NCI-H69 (cell line): ENCODE measurements around the gene OSBPL8.
"Not testable (repeated sequence)": the region's sequence is repeated elsewhere in the genome, so short reads cannot be mapped to it uniquely, and the experiment has no call there.

Experiments used
- DNase-seq: peaks from one replicate; lab custom pipeline; 2025; lab: John Stamatoyannopoulos, UW

OSBPL8 gene

DNA sequence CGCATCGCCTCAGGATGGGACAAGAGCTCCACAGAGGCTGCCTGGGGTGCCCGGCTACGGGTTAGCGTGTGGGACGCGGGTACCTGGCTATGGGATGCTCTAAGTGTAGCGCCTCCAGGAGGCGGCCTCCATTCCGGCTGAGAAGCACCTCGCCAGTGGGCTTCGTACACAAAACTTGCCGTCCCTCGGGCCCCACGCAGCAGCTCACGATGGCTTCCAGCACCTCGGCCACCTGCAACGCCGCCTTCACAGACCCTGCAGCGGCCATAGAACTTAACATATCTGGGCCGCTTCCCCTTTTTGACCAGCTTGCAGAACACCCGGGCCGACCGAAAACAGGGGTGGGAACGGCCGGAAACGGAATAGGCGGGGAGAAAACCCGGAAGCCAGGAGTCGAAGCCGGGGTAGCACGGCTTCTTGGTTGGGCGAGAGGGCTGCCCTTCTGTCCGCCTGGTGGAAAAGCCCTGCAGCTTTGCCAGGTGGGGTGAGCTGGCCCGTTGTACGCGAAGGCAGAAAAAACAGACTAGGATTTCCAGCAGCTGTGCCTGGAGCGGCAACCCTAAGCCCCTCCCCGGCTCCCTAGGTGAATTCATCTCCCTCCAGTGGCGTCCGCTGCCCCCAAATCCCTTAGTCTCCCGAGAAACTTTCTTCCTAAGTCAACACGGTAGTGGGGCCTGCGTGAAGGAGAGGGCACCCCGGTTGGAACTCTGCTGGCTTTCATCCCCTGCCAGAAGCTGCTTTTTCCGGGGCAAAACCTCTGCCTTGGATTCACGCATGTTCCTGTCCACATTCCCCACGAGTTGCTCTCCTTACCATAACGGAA lies 211.3 kb downstream of the OSBPL8 start, which contains the start of gene BBS10:
Gene BBS10 (minus strand): TSS at position 337 of the 823 bp plus-strand sequence. CDS start 57 bp downstream, at position 280.
- peak; percentile 88 for DNase-seq

DNA sequence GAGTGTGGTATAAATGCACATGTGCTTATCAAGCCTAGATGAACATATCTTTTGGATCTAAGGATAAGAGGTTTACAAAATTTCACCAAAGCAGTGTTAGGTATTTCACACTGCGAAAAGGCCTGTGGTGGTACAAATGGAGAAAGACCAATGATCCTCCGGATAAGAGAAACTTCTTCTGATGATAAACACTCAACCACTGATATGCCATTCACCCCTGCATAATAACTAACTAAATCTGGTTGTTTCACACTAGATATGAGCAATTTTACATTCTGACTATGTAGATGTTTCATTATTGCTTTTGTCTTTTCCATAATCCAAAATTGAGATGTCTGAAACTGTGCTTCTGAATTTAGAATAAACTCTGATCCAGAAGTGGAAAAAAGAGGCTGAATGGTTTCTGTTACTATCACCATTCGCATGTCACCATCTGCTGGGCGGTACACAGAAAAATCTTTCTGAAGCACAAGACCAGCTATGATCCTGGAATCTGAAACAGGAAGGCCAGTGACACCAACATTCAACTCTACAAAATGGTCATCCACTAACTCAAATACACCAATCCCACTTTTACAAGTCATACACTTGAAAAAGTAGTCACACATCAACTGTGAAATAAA lies 212.7 kb downstream of the OSBPL8 start:
- DNase-seq: peak; percentile 18

DNA sequence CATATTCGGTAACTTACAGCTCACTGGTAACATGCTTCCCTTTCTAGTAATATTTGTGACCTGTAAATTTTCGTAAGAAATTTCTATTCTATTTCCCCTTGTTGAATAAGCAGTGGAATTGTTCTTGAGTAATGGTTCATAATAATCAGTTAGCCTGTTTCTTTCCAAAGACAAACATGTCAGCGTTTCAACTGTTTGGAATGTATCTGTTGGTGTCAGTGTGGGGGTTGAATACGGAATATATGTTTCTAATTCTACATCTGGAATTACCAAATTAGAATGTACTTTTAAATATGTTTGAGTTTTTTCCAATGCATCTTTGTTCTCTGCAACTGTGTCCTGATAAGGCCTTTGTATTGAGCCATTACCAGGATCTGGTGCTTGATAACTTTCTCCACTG lies 213.3 kb downstream of the OSBPL8 start:
- no peak for DNase-seq

DNA sequence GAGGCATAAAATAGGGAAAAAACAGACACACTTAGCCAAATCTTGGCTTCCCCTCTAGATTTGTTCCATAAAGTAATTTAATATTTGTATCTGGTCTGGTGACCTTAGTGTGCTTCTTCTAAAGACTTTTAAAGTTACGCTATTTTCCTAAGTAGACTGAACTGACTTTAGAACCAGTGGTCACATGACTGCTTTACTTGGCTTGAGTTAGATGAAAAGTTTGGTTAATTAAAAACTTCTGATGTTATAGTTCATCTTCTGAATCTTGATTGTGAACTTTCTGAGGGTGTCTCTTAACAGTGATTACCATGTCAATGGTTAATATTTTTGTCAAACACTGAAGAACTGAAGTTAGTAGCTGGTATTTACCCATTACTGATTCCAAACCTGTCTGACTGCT lies 214.0 kb downstream of the OSBPL8 start:
- no peak for DNase-seq

DNA sequence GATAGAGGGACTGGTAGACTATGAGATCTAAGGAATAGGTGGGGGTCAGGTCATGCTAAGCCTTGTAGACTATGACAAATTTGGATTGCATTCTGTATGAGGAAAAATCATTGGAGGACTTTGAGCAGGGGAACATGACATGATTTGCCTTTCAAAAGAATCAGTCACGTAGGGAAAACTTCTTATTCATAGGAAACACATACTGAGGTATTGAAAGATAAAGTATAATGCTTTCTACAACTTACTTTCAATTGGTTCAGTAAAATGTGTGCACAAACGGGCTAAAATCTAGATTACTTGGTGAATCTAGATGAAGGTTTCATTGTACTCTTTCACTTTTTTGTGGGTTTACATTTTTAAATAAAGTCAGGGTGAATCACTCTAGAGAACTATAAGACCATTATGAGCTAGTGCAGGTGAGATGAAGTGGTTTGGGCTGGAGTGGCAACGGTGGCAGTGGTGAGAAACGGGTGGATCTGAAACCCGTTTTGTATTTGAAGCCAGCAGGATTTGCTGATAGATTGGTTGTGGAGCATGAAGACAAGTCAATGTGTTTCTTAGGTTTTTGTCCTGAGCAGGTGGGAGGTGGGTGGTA lies 218.0 kb downstream of the OSBPL8 start:
- no peak for DNase-seq

DNA sequence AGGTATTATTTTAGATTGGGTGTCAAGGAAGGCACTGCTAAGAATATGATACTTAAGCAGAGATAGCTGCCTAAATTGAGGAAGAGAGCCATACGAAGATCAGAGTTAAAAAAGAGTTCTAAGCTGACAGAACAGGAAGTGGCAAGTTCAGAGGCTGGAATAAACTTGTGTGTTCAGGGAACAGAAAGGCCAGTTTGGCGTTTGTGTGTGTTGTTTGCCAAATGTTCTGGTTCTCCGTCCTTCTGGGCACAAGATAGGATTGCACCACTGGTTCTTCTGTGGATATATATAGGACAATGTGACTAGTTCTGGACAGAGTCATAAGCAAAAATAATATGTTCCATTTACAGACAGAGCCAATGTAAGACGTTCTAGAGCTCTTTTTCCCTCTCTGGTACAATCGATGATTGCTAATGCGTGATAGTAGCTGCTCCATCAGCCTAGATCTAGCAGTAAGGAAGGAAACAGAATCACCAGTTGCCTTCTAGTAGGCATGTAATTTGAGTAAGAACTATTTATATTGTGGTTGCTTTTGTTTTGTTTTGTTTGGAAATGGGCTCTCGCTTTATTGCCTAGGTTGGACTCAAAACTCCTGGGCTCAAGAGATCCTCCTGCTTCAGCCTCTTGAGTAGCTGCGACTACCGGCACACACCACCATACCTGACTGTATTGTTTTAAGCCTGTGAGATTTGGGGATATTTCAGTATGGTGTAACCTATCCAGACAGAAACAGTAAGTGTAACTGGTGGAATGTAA lies 218.7 kb downstream of the OSBPL8 start:
- DNase-seq: no peak

DNA sequence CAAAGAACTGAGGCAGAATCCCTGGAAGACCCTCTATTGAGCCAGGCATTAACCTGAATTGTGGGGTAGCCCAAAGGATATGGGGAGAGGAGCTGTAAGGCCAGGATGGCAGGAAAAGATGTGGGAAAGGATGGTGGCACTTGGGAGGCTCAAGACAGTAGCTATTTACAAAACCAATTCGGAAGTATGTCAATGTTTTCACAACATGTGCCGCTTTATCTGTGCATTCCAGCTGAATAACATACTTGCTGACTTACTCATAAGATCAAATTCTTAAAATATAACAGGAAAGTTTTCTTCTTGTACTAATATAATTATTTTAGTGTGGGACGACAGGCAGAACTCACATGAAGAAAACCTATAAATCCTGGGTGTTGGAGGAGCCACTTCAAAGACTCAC lies 222.0 kb downstream of the OSBPL8 start:
- DNase-seq: no peak

DNA sequence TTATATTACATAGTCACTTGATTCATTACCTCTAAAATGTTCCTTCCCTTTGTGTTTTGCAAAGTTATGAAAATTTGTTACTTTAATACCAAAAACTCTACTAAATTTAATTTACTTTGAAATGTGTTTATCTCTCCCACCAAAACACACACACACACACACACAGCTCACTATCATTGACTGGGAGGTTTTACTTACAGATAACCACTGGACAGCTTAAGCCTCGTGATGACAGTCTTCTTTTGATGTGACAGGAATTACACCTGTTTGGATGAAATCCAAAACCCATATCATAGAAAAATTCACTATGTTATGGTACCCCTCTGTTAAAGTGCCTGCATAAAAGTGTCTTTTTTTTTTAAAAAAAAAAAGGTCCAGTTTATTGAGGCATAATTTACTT lies 227.0 kb downstream of the OSBPL8 start:
- no peak for DNase-seq

DNA sequence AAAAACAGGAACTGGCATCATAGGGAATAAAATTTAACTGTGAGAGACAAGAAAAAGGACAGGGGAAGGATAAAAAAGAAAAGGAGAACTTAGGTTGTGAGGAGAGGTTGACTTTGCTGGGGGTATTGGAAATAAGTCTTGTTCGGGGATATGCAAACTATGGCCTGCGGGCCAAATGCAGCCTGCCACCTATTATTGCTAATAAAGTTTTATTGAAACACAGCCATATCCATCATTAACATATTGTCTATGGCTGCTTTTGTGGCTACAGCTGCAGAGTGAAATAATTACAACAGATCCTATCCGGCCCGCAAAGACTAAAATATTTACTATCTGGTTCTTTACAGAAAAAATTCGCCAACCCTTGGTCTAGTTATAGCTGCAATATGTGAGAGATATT lies 230.0 kb downstream of the OSBPL8 start:
- no peak for DNase-seq

DNA sequence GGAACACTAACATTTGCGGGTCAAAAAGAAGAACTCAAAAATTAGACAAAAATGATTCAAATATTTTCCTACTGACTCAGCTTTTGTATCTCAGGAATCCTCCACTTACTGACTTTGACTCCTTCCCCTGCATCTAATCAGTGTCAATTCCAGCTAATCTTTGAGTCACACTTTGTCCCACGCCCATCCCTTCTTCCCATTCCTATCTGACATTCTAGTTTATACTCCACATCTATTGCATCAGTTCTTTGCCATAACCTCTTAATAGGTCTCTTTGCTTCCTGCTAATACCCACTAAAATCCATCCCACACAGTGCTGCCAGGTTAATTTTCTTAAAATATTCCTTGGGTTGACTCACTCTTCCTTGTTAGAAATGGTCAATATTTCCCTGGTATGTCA lies 230.4 kb downstream of the OSBPL8 start:
- no peak for DNase-seq

DNA sequence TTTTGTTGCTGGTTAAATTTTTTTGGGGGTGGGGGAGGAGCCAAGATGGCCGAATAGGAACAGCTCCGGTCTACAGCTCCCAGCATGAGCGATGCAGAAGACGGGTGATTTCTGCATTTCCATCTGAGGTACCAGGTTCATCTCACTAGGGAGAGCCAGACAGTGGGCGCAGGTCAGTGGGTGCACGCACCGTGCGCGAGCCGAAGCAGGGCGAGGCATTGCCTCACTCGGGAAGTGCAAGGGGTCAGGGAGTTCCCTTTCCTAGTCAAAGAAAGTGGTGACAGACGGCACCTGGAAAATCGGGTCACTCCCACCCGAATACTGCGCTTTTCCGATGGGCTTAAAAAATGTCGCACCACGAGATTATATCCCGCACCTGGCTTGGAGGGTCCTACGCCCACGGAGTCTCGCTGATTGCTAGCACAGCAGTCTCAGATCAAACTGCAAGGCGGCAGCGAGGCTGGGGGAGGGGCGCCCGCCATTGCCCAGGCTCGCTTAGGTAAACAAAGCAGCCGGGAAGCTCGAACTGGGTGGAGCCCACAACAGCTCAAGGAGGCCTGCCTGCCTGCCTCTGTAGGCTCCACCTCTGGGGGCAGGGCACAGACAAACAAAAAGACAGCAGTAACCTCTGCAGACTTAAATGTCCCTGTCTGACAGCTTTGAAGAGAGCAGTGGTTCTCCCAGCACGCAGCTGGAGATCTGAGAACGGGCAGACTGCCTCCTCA lies 239.8 kb downstream of the OSBPL8 start:
- not testable (repeated sequence) for DNase-seq

DNA sequence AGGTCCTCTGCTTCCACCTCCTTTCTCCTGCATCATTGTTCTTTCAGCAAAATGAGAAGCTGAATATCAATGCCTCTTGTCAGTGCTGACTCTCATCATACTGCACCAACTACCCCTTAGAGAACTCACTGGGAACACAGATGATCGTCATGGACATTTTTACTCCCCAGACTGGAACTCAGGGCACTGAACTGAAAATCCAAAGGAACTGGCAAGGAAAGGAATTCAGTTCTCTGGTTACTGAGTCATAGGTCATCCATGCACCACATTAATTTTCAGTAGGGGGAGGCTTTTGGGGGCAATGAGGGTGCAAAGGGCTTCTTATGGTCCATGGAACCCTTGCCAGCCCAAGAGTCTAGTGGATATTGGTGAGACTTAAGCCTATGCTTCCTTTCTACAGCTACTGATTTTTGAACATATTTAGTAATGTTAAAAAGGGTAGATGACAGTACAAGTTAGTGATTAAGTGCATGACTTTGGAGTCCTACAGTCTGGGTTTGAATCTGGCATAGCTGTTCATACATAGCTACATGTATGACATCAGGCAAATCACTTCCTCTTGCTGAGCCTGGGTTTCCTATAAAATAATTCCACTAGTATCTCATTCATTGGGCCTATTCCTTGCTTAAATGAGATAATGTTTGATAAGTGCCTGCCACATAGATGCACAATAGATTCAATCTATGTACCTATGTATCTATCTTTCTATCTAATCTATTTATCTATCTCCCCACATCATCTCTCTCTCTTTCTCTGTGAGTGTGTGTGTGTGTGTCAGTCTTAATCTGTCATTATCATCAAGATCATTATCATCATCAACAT lies 240.6 kb downstream of the OSBPL8 start:
- DNase-seq: peak; percentile 3

DNA sequence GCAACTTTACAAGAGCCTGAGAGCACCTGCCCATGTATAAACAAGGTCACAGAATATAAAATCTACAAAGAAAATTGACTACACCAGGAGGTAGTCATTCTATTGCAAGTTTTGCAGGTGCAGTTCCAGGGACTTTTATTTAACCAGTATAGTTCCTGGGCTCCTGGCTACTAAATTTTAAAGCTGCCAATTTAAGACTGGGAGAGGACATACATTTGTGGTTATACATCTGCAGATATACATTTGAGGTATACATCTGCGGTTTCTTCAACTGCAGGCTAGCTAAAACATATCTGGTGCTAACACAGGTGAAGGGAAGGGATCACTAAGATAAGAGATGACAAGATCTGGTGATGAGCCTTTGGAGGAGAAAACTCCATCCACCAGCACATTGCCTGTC lies 241.6 kb downstream of the OSBPL8 start:
- no peak for DNase-seq

DNA sequence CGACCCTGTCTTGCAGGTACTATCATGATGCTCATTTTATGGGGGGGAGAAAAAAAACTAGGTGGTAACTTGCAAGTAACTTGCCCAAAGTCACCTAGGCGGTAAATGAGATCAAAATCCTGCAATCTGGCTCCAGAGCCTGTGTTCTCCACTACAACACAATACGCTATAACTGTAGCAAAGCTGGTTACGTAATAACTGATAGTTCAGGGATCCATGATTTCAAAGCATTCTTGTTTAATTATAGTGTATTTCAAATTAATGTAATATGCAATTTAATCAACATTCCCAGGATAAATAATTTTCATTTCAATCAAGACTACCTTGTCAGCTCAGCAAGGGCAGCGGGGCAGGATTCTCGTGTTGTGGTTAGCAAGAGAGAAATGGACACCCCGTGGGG lies 243.1 kb downstream of the OSBPL8 start:
- no peak for DNase-seq

DNA sequence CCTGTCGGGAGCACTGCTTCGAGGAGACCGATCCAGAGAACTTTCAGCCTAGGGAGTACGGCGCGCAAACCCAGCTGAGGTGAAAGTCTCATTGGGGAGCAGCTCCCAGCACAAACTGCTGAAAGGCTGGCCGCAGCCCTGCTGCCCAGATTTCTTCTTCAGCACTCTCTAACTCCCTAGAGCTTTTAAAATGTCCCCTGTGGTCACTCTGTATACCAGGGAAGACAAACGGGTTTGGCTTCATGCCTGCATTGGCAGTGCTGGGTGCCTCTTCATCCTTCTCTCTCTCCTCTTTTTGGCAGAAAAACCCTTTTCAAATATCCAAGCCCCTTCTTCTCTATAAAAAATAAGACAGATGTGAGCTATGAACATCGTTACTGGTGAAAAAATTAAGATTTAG lies 246.3 kb downstream of the OSBPL8 start:
- peak; percentile 37 for DNase-seq

DNA sequence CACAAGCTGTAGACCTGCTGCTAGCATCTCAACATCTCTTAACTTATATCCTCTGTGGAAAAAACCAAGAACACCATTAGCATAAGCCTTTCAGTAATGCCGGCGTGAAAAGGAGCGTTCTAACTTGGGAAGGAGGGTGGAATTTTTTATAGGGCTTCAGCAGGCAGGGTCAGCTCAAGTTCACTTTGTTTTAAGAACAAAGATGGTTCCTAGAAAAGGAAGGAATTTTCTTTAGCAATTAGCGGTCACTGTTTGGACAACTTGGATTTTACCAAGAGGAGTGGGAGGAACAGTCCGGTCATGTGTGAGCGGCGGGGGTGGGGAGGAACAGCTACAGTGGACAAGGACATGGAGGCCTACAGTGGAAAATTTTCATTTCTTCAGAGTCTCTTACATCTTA lies 247.3 kb downstream of the OSBPL8 start:
- DNase-seq: no peak

DNA sequence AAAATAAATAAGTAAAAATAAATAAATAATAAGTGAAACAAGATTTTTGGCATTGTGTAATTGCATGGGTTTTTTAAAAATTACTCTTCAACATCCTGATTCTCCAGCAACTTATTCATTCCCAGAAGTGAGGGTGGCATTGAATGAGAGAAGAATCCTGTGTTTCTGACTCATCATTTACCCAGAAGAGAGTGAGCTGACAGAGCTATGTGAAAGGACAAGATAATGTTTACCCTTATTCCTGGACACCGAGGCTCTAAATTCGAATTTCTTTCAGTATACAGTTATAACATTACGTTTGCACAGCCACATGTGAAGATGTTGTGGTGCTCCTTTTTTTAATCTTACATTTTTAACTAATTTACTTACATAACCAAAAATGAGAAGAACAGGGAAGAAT lies 247.8 kb downstream of the OSBPL8 start:
- DNase-seq: no peak

DNA sequence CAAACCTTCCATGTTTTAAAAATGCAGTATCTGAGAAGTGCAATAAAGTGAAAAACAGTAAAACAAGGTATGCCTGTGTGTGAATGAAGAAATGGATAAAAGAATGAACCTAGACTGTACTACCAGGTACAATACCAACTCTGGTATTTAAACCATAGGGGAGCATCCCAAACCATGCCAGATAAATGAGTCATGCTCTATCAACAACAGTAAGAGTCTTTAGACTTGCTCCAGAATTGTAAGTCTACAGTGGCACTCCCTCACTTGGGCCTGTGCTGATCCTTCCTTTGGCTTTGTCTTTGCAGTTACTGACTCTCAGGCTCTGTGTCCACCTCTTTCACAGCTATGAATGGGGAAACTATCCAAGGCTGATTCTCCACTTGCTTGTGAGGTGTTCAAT lies 249.5 kb downstream of the OSBPL8 start:
- no peak for DNase-seq

DNA sequence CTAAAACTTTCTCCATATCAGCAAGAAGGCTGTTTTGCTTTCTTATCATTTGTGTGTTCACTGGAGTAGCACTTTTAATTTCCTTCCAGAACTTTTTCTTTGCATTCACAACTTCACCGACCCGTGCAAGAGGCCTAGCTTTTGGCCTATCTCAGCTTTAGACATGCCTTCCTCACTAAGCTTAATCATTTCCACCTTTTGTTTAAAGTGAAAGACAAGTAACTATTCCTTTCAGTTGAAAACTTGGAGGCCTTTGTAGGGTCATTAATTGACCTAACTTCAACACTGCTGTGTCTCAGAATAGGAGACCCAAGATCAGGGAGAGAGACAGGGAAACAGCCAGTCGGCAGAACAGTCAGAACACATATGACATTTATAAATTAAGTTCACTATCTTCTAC lies 250.7 kb downstream of the OSBPL8 start:
- no peak for DNase-seq

DNA sequence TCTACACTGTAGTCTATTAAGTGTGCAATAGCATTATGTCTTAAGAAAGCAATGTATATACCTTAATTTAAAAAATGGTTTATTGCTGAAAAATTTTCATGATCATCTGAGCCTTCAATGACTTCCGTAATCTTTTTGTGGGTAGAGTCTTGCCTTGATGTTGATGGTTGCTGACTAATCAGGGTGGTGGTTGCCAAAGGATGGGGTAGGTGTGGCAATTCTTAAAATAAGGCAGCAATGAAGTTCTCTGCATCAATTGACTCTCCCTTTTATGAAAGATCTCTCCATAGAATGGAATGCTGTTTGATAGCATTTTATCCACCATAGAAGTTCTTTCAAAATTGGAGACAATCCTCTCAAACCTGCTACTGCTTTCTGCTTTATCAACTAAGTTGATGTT lies 252.5 kb downstream of the OSBPL8 start:
- DNase-seq: no peak

DNA sequence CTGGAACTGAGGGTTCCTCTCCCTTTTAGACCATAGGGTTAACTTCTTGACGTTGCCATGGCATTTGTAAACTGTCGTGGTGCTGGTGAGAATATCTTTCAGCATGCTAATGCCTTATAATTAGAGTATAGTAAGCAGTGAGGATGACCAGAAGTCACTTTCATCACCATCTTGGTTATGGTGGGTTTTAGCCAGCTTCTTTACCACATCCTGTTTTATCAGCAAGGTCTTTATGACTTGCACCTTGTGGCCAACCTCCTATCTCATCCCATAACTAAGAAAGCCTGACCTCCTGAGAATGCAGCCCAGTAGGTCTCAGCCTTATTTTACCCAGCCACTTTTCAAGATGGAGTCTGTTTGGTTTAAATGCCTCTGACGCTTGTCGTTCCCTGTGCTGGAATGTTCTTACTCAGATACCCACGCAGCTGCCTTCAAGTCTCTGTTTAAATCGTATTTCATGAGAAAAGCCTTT lies 255.5 kb downstream of the OSBPL8 start:
- DNase-seq: no peak
